Calu3 (cell line): ENCODE results near the gene ARHGEF4. TPM values are rescaled to one million over a fixed set of nuclear protein-coding genes. Genes with fewer than 3 reads are reported as not detected.
A peak's percentile ranks its signal among the peaks of the same experiment; 100 is the strongest.

Experiments used
- BruUV-seq: library from RNA; stranded (reverse); fragments of 400-500 nt; replicated peaks from 2 replicates; lab custom pipeline; 2021; lab: Mats Ljungman, UMichigan
- CTCF ChIA-PET: fragments of 300-600 bp; sonication (Branson Sonifier 250); formaldehyde crosslinking; loops from one replicate; lab custom pipeline; 2022; ENCODE audit warnings: antibody characterized with exemption; lab: Charles Lee
- DNase-seq: peaks from one replicate; pipeline ENCODE4 v3.0.0; 2022
- H3K27ac Mint-ChIP-seq: one replicate; pipeline ENCODE4 v1.8.0; 2022; ENCODE audit warnings: mixed read lengths; ENCODE audit not compliant: unreplicated experiment
- H3K27me3 Mint-ChIP-seq: one replicate; pipeline ENCODE4 v1.8.0; 2022; ENCODE audit warnings: mixed read lengths; ENCODE audit not compliant: unreplicated experiment
- H3K36me3 Mint-ChIP-seq: one replicate; pipeline ENCODE4 v1.8.0; 2022; ENCODE audit warnings: mild to moderate bottlenecking, moderate library complexity, mixed read lengths; ENCODE audit not compliant: insufficient read depth, unreplicated experiment
- H3K4me1 Mint-ChIP-seq: one replicate; pipeline ENCODE4 v1.8.0; 2022; ENCODE audit warnings: mild to moderate bottlenecking, low read depth, mixed read lengths; ENCODE audit not compliant: unreplicated experiment
- H3K4me3 Mint-ChIP-seq: one replicate; pipeline ENCODE4 v1.8.0; 2022; ENCODE audit warnings: mild to moderate bottlenecking, low read depth, moderate library complexity, mixed read lengths; ENCODE audit not compliant: unreplicated experiment
- H3K9me3 Mint-ChIP-seq: one replicate; pipeline ENCODE4 v1.8.0; 2022; ENCODE audit warnings: low read depth, mixed read lengths; ENCODE audit not compliant: unreplicated experiment
- CTCF ChIP-seq: fragments of 200-600 bp; IDR thresholded peaks from one replicate; pipeline ENCODE4 v1.8.0; 2022; ENCODE audit warnings: antibody characterized with exemption; ENCODE audit not compliant: unreplicated experiment
- intact Hi-C: fragments of 100-400 bp; cut with micrococcal nuclease; formaldehyde crosslinking; loops from one replicate; pipeline ENCODE4 v1.10.0; 2022; ENCODE audit not compliant: unreplicated experiment
- total RNA-seq: library from RNA; stranded (reverse); gene quantifications from 2 replicates; pipeline ENCODE4 v1.2.3, GENCODE V29; 2022

ARHGEF4 gene
- total RNA-seq, 1 experiment from 2014 or later: 8.8 TPM

- no peak for DNase-seq
- intact Hi-C loops: no loop called here
- H3K27me3 Mint-ChIP-seq: peaks cover 6% of the 10 kb centered on the region
- peak overlapping the region; percentile 84 for H3K4me3 Mint-ChIP-seq
- TF ChIP-seq CTCF: no peak
- BruUV-seq: no TSS peak
- H3K27ac Mint-ChIP-seq: no peak overlapping the region
- CTCF ChIA-PET: interaction anchor here (0.5 to 1.4 kb wide), 4 partner anchors 14 to 48 kb away, joined by 3 to 7 read pairs (median 4); no protein-coding TSS in a partner anchor
- H3K4me1 Mint-ChIP-seq: peaks cover 7% of the 10 kb centered on the region
- H3K36me3 Mint-ChIP-seq: peaks cover 16% of the 10 kb centered on the region
- H3K9me3 Mint-ChIP-seq: no peaks in the 10 kb centered on the region
Measured at GRCh38 chr2:130837175-130837810, 579 bp downstream of the ARHGEF4 start.

GRCh38 chr2:130837811-130838565, 1.3 kb downstream of the ARHGEF4 start:
- CTCF ChIA-PET: interaction anchor here (0.5 to 1.2 kb wide), 4 partner anchors 10 to 47 kb away, joined by 3 to 7 read pairs (median 4); no protein-coding TSS in a partner anchor
- H3K4me1 Mint-ChIP-seq: peaks cover 7% of the 10 kb centered on the region
- DNase-seq: no peak
- H3K27me3 Mint-ChIP-seq: no peaks in the 10 kb centered on the region
- no peak overlapping the region for H3K27ac Mint-ChIP-seq
- peak overlapping the region; percentile 84 for H3K4me3 Mint-ChIP-seq
- intact Hi-C loops: no loop called here
- no peak for TF ChIP-seq CTCF
- H3K9me3 Mint-ChIP-seq: no peaks in the 10 kb centered on the region
- H3K36me3 Mint-ChIP-seq: peaks cover 16% of the 10 kb centered on the region
- no TSS peak for BruUV-seq

GRCh38 chr2:130839011-130839780, 2.5 kb downstream of the ARHGEF4 start:
- H3K36me3 Mint-ChIP-seq: peaks cover 16% of the 10 kb centered on the region
- no peak for DNase-seq
- no peak overlapping the region for H3K27ac Mint-ChIP-seq
- no TSS peak for BruUV-seq
- H3K27me3 Mint-ChIP-seq: no peaks in the 10 kb centered on the region
- CTCF ChIA-PET: no interaction called here
- H3K9me3 Mint-ChIP-seq: no peaks in the 10 kb centered on the region
- TF ChIP-seq CTCF: no peak
- H3K4me1 Mint-ChIP-seq: peaks cover 7% of the 10 kb centered on the region
- intact Hi-C loops: no loop called here
- no peak overlapping the region for H3K4me3 Mint-ChIP-seq

- peaks cover 16% of the 10 kb centered on the region for H3K36me3 Mint-ChIP-seq
- no peak for TF ChIP-seq CTCF
Measured at GRCh38 chr2:130840506-130840905, 3.8 kb downstream of the ARHGEF4 start.

More at GRCh38 chr2:130840506-130840905, 3.8 kb downstream of the ARHGEF4 start:
- Mint-ChIP-seq H3K4me3 (no peak overlapping the region), H3K9me3 (no peaks in the 10 kb centered on the region), H3K27me3 (no peaks in the 10 kb centered on the region), H3K4me1 (no peaks in the 10 kb centered on the region), H3K27ac (no peak overlapping the region)
- no TSS peak for BruUV-seq
- intact Hi-C loops: no loop called here
- CTCF ChIA-PET: interaction anchor here (0.6 kb wide), 1 partner anchor 507 kb away, joined by 3 read pairs; no protein-coding TSS in a partner anchor
- no peak for DNase-seq
